Superior temporal gyrus (tissue), 1 donor: ENCODE results near the gene MESD.

Source experiments
- DNase-seq: peaks from one replicate; pipeline ENCODE4 v3.0.0-alpha.2; 2016; ENCODE audit errors: extremely low spot score

Gene MESD

DNA sequence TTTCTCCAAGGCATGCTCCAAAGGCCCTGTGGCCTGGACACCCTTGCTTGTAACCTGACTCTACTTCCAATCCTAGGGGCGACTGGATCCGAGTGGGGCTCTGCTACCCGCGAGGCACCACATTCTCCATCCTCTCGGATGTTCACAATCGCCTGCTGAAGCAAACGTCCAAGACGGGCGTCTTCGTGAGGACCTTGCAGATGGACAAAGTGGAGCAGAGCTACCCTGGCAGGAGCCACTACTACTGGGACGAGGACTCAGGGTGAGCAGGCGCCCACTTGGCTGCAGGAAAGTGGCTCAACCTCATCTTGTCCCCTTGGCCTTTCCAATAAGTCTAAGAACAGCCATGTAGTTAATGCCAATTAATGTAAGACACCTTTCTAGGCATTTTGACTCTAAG is 51.9 kb downstream of the MESD start:
- no peak for DNase-seq

DNA sequence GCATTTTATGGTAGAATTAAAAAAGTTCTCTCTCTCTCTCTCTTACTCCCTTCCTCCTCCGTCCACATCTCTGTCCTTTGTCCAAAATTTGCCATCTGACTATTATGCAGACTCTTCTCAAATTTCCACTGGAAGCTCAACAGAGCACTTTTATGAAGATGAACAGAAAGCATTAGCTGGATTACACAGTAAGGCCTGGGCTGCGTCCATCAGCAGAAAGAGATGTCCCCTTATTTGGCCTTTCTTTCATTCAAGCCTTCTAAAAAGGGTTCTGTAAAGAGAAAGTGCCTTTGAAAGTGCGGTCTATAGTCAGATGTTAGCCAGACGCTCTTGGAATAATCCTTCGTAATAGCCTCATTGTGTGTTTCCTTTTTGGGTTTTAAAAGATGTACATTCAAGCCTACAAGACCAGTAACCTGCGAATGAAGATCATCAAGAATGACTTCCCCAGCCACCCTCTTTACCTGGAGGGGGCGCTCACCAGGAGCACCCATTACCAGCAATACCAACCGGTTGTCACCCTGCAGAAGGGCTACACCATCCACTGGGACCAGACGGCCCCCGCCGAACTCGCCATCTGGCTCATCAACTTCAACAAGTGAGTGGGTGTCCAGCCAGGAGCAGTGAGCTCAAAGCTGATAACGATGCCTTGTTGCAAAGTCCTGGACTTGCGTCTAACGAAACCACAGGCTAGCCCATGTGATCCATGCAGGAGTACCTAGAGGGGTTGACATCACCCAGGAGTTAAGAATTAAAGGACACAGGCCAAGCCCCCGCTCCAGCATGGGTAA is 53.1 kb downstream of the MESD start:
- DNase-seq, result no peak

DNA sequence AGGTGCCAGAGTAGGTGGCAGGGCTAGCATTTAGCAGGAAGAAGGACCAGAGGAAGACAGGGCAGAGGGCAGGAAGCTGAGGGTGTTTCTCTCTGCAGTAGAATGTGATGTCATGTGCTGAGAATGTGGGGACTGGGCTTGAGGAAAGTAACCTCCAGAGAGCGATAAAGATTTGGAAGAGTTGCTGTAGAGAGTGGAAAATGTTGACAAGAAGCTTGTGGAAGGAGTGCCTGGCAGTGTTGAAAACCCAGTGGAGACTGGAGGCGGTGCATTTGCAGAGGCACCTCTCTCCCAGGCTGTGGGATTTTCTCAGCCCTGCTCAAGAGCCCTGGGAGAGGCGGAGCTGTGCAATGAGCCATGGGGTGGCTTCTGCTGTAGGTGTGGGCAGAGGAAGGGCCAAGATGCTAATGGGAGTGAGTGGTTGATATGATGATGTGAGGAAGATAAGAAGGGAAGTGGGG is 54.8 kb downstream of the MESD start:
- no peak for DNase-seq

DNA sequence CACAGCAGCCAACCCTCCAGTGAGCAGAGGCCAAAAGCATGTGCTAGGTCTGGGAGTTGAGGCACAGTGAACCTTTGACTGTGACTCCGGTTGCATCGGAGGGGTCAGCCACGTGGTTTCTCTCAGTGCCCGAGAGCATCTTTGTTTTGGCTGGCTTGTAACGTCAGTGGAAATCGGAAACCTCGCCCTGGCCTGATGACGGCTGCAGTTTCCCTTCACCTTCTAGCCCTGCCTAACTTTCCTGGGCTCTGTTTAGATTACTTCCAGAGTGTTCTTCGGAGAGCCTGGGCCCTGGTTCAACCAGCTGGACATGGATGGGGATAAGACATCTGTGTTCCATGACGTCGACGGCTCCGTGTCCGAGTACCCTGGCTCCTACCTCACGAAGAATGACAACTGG is 56.6 kb downstream of the MESD start:
- no peak for DNase-seq

DNA sequence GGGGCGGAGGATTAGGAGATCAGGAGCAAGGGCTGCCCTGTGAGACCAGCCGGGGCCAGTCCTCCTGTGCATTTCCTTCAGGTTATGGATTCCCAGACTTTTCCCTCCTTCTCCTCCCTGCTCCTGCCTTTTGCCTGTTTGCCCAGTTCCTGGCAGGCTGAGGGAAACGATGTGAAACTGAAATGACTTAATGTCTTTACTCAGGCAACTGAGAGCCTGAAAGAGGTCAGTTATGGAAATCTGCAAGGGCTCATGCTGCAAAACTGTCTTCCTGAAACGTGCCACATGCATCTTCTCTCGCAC is 57.2 kb downstream of the MESD start:
- DNase-seq, result no peak

DNA sequence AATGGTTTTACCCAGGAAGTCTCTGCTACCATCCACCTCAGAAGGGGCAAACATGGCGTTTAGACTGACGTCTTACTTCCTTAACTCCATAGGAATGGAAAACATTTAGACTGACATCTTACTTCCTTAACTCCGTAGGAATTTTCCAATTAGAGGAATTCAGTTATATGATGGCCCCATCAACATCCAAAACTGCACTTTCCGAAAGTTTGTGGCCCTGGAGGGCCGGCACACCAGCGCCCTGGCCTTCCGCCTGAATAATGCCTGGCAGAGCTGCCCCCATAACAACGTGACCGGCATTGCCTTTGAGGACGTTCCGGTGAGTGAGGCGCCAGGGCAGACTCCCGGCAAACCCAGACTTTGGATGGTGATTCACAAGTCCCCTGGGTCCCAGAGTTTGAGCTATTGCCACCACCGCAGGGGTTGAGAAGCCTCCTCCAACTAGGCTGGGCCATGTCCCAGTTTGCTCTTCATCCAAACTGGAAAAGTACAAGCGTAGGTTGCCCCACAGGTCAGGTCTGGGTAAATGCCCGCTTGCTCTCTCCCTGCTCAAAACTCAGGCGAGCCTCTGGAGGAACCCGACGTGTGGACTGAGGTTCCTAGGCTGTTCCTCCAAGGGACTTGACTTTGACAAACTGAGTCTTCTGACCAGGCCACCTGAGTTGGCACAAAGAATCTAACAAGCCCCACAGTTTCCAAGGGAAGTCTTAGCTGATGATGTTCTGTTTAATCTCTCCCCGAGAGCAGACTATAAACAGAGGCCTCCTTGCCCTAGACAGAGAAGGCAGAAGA is 57.7 kb downstream of the MESD start:
- no peak for DNase-seq

DNA sequence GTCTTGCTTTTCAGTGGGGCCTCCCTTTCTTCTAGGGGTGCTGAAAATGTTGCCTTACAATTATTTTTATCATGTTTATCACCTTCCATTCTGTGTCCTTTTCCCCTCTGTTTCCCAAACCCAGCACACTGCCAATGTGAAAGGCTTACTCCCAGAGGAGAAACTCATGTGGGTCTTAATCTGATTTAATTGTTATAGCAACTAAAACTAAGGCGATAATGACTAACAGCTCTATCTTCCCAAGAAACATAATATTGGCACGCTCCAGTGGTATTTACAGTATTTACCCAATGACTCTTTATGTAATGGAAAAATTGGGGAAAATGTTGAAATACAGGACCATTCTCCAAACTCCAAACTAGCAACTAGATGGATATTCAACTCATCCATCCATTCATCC is 58.4 kb downstream of the MESD start:
- no peak for DNase-seq

DNA sequence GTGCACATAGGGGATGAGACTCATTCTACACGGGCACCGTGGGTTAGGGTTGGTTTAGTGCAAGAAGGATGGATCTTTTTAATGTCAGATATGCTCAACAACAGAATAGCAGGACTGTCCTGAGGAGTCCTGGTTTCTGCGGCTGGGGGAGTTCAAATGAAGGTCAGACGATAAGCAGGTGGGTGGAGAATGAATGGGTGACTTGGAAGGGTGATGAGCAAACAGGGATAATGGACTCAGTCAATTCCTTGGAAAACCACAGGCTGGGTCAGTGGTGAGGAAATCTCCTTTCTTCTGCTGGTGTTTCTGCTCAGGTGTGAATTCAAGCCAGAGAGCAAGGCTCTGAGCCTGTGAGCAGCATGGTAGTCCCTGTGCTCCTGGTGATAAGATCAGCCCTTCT is 59.9 kb downstream of the MESD start:
- no peak for DNase-seq

DNA sequence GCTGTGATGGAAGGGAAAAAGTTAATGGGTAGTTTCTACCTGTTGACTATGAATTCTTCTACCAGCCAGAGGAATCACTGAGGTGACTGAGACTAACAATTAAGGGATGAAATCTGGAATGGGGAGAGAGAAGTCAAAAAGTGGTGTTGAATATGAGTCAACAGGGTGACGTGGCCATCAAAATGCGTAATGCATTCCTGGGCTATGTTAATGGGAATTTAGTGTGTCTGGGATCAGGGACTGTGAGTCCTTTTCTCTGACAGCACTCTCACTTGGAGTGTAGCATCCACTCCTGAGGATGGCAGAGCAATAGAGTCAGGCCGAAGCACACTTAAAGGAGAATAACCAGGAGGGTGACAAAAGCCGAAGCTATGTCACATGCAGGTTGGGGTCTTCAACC is 60.4 kb downstream of the MESD start:
- no peak for DNase-seq

DNA sequence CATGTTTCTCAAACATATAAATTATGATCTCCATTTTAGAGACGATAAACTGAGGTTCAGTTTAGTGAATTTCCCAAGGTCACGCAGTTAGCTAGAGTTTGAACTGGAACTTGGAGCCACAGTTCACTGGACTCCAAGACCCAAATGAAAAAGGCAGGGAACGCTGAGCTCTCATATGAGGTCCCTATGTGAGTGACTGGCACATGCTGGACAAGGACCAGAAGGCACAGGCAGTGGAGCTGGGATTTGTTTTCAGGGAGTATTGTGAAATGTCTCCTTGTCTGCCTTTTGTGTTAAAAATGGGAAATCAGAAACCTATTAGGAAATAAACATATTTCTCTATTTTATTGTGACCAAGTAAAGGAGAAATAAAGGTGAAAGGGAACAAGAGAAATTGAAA is 63.5 kb downstream of the MESD start:
- DNase-seq, result no peak

DNA sequence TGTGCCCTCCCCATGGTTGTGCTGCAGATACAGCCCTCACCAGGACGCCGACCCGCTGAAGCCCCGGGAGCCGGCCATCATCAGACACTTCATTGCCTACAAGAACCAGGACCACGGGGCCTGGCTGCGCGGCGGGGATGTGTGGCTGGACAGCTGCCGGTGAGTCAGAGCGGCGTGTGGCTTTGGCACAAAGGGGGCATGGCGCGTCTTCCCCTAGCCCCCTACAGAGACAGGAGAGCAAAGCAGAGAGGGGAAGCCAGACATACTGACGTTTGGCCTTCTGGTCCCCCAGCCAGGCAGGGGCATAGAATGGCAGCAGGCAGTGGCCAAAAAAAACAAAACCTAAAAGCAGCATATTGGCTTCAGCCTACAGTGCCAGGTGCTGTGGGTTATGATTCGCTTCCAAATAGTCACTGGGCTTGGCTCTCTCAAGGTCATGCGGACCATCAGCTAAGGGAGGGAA is 64.0 kb downstream of the MESD start:
- no peak for DNase-seq

DNA sequence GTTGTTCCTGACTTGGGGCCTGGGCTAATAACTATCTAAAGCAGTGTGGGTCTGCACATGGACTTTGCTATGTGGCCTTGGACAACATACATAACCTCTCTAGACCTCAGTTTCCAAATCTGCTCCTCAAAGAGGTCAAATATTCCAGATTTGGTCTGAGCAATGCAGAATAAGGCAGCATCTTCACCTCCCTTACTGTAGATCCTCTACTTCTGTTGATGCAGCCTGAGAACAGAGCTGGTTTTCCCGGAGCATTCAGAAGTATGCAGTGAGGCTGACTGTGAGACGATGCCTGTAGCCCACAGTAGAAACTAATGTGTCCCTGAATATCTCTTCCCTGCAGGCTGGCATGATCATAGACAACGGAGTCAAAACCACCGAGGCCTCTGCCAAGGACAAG is 65.3 kb downstream of the MESD start:
- DNase-seq, result no peak

DNA sequence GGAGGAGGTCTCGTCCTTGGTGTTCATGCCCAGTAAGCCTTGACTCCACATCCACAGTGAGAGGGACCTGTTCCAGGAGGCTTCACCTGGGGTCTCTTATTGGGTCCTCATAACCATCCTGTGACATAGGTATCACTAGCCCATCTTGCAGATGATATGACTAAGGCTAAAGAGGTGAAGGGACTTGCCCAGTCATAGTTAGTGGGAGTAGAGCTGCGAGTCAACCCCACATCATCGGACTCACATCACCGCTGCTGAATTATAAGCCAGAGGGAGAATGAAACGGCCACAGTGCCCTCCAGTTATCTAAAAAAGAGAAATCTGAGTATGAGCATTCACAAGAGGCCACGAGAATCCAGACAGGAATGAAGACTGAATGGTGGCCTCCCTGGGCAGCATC is 66.0 kb downstream of the MESD start:
- no peak for DNase-seq

DNA sequence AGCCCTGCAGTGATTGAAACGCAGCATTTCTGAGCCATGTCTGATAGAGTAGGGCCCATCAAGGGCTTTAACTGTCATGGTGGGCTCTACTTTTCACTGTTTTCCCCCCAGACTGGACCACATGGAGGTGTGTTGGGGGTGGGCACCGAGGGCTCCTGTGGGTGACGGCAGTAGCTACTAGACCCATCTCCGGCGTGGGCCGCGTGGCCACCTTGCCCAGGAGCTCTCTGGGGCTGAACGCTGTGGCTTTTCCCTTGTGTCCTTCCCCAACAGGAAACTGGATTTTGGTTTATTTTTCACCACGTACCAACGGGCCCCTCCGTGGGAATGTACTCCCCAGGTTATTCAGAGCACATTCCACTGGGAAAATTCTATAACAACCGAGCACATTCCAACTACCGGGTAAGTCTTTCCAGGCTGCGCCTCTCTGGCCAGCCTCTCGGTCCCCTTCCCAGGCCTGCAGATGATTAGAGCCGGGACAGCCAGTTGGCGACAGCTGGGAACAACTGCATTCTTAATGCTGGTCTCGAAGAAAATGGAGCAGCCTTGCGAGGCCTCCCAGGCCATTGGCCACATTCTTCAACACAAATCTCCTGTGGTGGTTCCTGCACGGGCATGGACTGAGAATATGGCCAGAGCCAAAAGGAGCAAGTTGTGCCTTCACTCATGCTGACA is 67.7 kb downstream of the MESD start:
- DNase-seq, result no peak

DNA sequence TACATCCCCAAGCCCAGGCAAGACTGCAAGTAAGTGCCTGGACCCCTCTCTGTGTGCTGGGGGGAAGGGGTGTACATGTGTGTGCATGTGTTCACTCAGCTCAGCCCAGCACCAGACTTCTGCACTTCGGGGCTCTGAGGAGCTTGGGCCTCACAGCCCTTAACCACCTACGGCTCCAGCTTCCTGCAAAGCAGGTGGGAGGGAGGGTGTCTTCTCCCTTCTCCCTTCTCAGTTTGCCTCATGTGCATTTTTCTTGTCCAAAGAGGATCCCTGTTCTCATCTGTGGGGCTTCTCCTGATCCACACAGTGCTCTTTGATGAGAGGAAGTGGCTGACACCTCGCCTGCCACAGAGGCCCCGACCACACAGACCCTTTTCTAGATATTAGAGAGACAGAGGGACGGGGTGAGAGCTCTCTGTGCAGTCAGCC is 69.3 kb downstream of the MESD start:
- DNase-seq, result no peak

DNA sequence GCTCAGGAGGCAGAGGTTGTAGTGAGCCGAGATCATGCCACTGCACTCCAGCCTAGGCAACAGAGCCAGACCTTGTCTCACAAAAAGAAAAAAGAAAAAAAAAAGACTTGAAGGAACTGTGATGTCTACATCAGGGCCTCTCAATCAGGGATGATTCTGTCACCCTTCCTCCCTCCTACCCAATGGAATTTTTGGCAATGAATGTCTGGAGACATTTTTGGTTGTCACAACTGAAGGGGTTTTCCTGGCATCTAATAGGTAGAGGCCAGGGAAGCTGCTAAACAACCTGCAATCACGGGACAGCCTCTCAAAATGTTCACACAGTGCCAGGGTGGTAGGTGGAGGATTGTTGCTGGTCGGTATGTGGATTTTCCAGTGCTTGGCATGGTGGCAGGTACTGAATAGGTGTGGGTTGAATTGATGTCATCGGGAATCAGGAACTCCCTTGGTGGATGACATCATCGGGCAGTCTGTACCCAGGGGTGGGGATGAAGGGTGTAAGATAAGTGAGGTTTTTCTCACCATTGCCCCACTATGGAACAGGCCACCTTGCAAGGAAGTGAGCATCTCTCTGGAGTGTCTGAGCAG is 71.3 kb downstream of the MESD start:
- no peak for DNase-seq

DNA sequence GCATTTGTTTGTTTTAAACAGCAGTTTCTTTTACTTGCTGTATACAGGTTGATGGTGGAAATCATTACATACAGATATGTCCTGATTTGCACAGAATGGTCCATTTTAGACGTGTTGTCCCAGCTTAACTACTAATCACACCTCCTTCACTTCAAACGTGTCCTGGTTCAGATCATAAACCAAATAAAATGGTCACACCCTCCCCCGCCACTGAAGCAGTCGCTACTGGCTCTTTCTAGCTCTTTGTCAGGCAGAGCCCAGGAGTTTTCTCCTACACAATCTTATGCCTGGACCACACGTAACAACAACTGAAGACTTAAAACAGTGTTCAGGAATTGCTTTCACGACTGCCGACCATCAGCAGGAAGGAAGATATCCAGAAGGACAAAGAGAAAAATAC is 73.6 kb downstream of the MESD start:
- DNase-seq, result no peak

DNA sequence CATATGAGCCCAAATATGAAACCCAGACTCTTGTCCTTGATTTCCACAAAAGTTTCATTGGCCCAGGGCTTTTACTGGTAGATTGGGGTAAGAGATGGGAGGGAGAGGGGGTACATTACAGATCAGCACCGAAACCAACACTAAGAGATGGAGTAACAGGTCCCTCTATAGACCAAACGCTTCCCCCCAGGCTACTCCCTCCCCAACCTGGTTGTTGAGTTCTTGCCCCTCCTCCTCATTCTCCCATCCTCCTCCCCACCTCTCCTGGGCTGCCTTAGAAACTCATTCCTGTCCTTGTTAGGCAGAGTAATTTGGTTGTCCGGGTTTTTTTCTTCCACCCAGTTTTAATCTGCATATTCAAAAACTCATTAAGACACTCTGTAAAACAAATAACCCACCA is 74.1 kb downstream of the MESD start:
- DNase-seq, result no peak

DNA sequence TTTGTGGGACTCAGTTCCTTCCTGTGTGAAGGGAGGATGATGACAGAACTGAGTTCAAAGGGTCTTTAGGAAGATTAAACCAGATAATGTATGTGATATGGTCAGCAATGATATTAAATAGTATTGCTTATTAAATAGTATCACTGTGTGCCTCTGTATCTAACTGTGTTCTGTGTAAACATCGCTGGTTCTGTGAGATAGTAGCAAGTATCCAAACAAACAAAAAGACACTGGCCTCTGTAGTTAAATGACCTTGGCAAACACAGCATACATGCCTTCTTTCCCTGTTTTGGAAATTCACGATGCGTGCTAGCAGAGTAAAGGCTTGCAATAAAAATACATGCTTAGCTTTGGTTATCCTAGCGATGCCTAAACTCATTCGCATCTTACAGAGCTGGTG is 76.1 kb downstream of the MESD start:
- no peak for DNase-seq

DNA sequence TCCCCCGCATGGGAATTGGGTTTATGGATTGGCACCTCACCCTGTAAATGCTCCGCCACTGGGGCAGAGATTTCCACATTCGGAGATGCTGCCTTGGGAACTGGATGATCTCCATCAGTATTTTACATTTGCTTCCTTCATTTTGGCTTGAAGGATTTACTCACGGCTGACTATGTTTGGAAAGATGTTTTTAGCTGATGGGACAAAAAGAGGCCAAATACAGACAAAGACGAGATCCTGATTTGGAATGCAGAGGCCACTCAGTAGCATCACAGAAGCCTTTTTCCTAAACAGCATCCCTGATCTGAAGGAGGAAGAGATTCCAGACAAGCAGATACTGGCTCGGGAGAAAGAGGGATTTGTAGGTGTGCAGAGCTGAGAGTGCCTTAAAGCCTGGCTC is 76.9 kb downstream of the MESD start:
- peak; percentile 23 for DNase-seq

DNA sequence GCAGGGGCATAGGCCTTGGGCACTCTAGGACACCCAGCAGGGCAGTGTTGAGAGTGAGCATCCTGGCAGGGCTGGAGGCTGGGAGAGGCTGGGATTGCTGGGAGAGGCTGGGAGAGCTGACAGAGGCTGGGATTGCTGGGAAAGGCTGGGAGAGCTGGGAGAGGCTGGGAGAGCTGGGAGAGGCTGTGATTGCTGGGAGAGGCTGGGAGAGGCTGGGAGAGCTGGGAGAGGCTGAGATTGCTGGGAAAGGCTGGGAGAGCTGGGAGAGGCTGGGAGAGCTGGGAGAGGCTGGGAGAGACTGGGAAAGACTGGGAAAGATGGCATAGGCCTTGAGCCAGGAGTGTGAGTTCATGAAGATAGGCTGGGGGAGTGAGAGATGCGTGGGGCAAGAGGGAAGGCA is 77.8 kb downstream of the MESD start:
- DNase-seq, result no peak

DNA sequence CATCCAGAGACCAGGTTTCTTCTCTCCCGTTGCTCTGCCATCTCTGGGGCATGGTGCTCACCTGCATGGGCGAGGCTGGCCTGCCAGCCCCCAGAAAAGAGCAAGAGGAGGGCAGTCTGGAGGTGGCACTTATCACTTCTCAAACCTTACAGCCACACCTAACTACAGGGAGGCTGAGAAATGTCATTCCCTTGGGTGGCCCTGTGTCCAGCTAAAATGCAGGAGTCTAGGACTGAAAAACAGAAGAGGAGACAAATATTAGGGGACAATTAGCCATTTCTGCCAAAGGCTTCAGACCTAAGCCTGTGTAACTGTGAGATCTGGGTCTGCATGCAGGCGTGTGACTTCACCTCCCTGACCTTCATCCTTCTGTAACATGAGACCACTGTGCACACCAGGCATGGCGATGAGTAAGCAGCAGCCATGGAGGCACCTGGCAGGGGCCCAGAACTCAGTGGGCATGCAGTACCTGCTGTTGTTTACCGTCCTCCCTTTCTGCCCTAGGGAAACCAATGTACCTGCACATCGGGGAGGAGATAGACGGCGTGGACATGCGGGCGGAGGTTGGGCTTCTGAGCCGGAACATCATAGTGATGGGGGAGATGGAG is 83.4 kb downstream of the MESD start:
- DNase-seq, result no peak
